IMR-90 (cell line): ENCODE results near the gene MPPED2. TPM values are rescaled to one million over a fixed set of nuclear protein-coding genes. Genes with fewer than 3 reads are reported as not detected.

ENCODE experiments used
- ATAC-seq: fragments of 200-7000 bp; cut with Tn5 transposase; 2 replicates; pipeline ENCODE4 v1.9.1; 2020; ENCODE audit warnings: low read depth, mild to moderate bottlenecking, moderate library complexity
- BruUV-seq: library from RNA; stranded (reverse); fragments of 400-500 nt; replicated peaks from 2 replicates; lab custom pipeline; 2021; lab: Mats Ljungman, UMichigan
- CTCF ChIA-PET: fragments of 300-600 bp; formaldehyde crosslinking; extraction: SDS; loops from one replicate; lab custom pipeline; 2021; ENCODE audit warnings: antibody characterized with exemption; lab: Yijun Ruan, JAX
- POLR2A ChIA-PET: fragments of 300-600 bp; sonication (Branson Sonifier 250); formaldehyde crosslinking; loops from one replicate; lab custom pipeline; 2022; ENCODE audit warnings: antibody characterized with exemption; ENCODE audit not compliant: unreplicated experiment; lab: Charles Lee
- DNase-seq: peaks from one replicate; pipeline ENCODE4 v3.0.0; 2013
- H2AFZ ChIP-seq: replicated peaks from 2 replicates; pipeline ENCODE3; 2013; ENCODE audit warnings: low read length, mild to moderate bottlenecking; ENCODE audit not compliant: poor library complexity
- H2AK5ac ChIP-seq: 2 replicates; pipeline ENCODE4 v1.6.1; 2013; ENCODE audit warnings: low read depth, low read length, inconsistent platforms
- H2AK9ac ChIP-seq: replicated peaks from 2 replicates; pipeline ENCODE3; 2013; ENCODE audit warnings: mild to moderate bottlenecking, low read depth, low read length, moderate library complexity; ENCODE audit not compliant: poor library complexity
- H2BK120ac ChIP-seq: 2 replicates; pipeline ENCODE4 v1.6.1; 2013; ENCODE audit warnings: low read depth, low read length, inconsistent platforms
- H2BK15ac ChIP-seq: 3 replicates; pipeline ENCODE4 v1.6.1; 2013; ENCODE audit warnings: low read depth, low read length, inconsistent platforms
- H2BK20ac ChIP-seq: 2 replicates; pipeline ENCODE4 v1.6.1; 2013; ENCODE audit warnings: low read depth, mild to moderate bottlenecking, inconsistent platforms, low read length, moderate library complexity
- H2BK5ac ChIP-seq: 2 replicates; pipeline ENCODE4 v1.6.1; 2013; ENCODE audit warnings: mild to moderate bottlenecking, low read depth, low read length, inconsistent platforms; ENCODE audit not compliant: poor library complexity, severe bottlenecking
- H3K14ac ChIP-seq: replicated peaks from 2 replicates; pipeline ENCODE4 v1.6.1; 2013; ENCODE audit warnings: low read depth, low read length, inconsistent platforms
- H3K18ac ChIP-seq: 2 replicates; pipeline ENCODE4 v1.6.1; 2013; ENCODE audit warnings: low read depth, low read length, control low read depth
- H3K23ac ChIP-seq: 2 replicates; pipeline ENCODE4 v1.6.1; 2013; ENCODE audit warnings: low read depth, low read length, inconsistent platforms
- H3K27ac ChIP-seq: 2 replicates; pipeline ENCODE4 v1.5.1; 2013; ENCODE audit warnings: mild to moderate bottlenecking, control low read depth, low read length; ENCODE audit not compliant: insufficient read depth
- H3K27me3 ChIP-seq: 2 replicates; pipeline ENCODE4 v1.6.1; 2013; ENCODE audit warnings: low read length; ENCODE audit not compliant: control insufficient read depth, insufficient read depth
- H3K36me3 ChIP-seq: 2 replicates; pipeline ENCODE4 v1.6.1; 2013; ENCODE audit warnings: low read length, mixed read lengths; ENCODE audit not compliant: control insufficient read depth, insufficient read depth
- H3K4ac ChIP-seq: 2 replicates; pipeline ENCODE4 v1.6.1; 2013; ENCODE audit warnings: low read depth, low read length, inconsistent platforms
- H3K4me1 ChIP-seq: 2 replicates; pipeline ENCODE4 v1.6.1; 2013; ENCODE audit warnings: low read length, mixed read lengths; ENCODE audit not compliant: control insufficient read depth, insufficient read depth
- H3K4me2 ChIP-seq: 2 replicates; pipeline ENCODE4 v1.6.1; 2013; ENCODE audit warnings: low read depth, mild to moderate bottlenecking, control low read depth, low read length, moderate library complexity
- H3K4me3 ChIP-seq: 2 replicates; pipeline ENCODE4 v1.5.1; 2013; ENCODE audit warnings: low read depth, mild to moderate bottlenecking, control low read depth, low read length, moderate library complexity; ENCODE audit not compliant: insufficient read depth
- H3K56ac ChIP-seq: 2 replicates; pipeline ENCODE4 v1.6.1; 2013; ENCODE audit warnings: low read length, inconsistent platforms; ENCODE audit not compliant: insufficient read depth; ENCODE audit errors: extremely low read depth
- H3K79me1 ChIP-seq, 2 experiments: 2 replicates each; pipeline ENCODE4 v1.6.1; 2013; ENCODE audit warnings: low read length in 2 of 2, inconsistent platforms in 1 of 2, low read depth in 1 of 2
- H3K9ac ChIP-seq: 2 replicates; pipeline ENCODE4 v1.6.1; 2013; ENCODE audit warnings: low read depth, low read length, control low read depth
- H3K9me1 ChIP-seq: 2 replicates; pipeline ENCODE4 v1.6.1; 2013; ENCODE audit warnings: low read length, inconsistent platforms; ENCODE audit not compliant: insufficient read depth
- H3K9me3 ChIP-seq: 2 replicates; pipeline ENCODE4 v1.6.1; 2013; ENCODE audit warnings: low read length; ENCODE audit not compliant: control insufficient read depth, insufficient read depth
- H4K20me1 ChIP-seq: 2 replicates; pipeline ENCODE4 v1.6.1; 2013; ENCODE audit warnings: low read length, inconsistent platforms; ENCODE audit not compliant: insufficient read depth
- H4K5ac ChIP-seq: 2 replicates; pipeline ENCODE4 v1.6.1; 2013; ENCODE audit warnings: mild to moderate bottlenecking, low read depth, low read length, control low read depth
- H4K8ac ChIP-seq, 2 experiments: 2 replicates each; pipeline ENCODE4 v1.6.1; 2013; ENCODE audit warnings: low read depth in 2 of 2, low read length in 2 of 2, control low read depth in 1 of 2, inconsistent platforms in 1 of 2
- H4K91ac ChIP-seq: 2 replicates; pipeline ENCODE4 v1.6.1; 2013; ENCODE audit warnings: low read depth, low read length, inconsistent platforms; ENCODE audit not compliant: insufficient read depth
- BHLHE40 ChIP-seq: fragments of 150-350 bp; IDR thresholded peaks from 2 replicates; pipeline ENCODE4 v1.6.1; 2016; ENCODE audit warnings: mild to moderate bottlenecking, low read depth, low read length
- CHD1 ChIP-seq: IDR thresholded peaks from 2 replicates; pipeline ENCODE4 v1.6.1; 2012; ENCODE audit warnings: low read depth, low read length, improper control_type of control experiment
- CTCF ChIP-seq: conservative IDR thresholded peaks from 2 replicates; pipeline ENCODE4 v1.5.1; 2012; ENCODE audit warnings: mild to moderate bottlenecking, low read depth, low read length, improper control_type of control experiment
- ELK1 ChIP-seq: fragments of 150-350 bp; IDR thresholded peaks from 2 replicates; pipeline ENCODE4 v1.6.1; 2016; ENCODE audit warnings: low read depth, mild to moderate bottlenecking, low read length, moderate library complexity, borderline replicate concordance
- FOS ChIP-seq: fragments of 150-350 bp; IDR thresholded peaks from 2 replicates; pipeline ENCODE4 v1.6.1; 2016; ENCODE audit warnings: low read depth, low read length
- MAFK ChIP-seq: IDR thresholded peaks from 2 replicates; pipeline ENCODE4 v1.6.1; 2012; ENCODE audit warnings: low read depth, low read length, improper control_type of control experiment
- MAZ ChIP-seq: IDR thresholded peaks from 2 replicates; pipeline ENCODE4 v1.6.1; 2012; ENCODE audit warnings: low read depth, mild to moderate bottlenecking, low read length, improper control_type of control experiment, moderate library complexity, borderline replicate concordance
- MXI1 ChIP-seq: IDR thresholded peaks from 2 replicates; pipeline ENCODE4 v1.6.1; 2012; ENCODE audit warnings: low read depth, mild to moderate bottlenecking, low read length, moderate library complexity, borderline replicate concordance
- NFE2L2 ChIP-seq: fragments of 150-350 bp; IDR thresholded peaks from 2 replicates; pipeline ENCODE4 v1.6.1; 2016; ENCODE audit warnings: low read depth, mild to moderate bottlenecking, low read length
- POLR2A ChIP-seq: IDR thresholded peaks from 2 replicates; pipeline ENCODE4 v1.6.1; 2012; ENCODE audit warnings: mild to moderate bottlenecking, low read depth, low read length
- RAD21 ChIP-seq: IDR thresholded peaks from 2 replicates; pipeline ENCODE4 v1.6.1; 2012; ENCODE audit warnings: low read length, improper control_type of control experiment
- SMC3 ChIP-seq: fragments of 150-350 bp; IDR thresholded peaks from 2 replicates; pipeline ENCODE4 v1.6.1; 2016; ENCODE audit warnings: low read depth, mild to moderate bottlenecking, antibody characterized with exemption, low read length, moderate library complexity
- WGBS, 2 experiments: methylation state at CpG; one replicate each; pipeline versions ENCODE4 v1.1.5 to v1.1.7; 2013; ENCODE audit warnings: missing lambda C conversion rate in 2 of 2; ENCODE audit not compliant: insufficient read length in 1 of 2; ENCODE audit errors: extremely low coverage in 2 of 2; 5-methylcytosine and 5-hydroxymethylcytosine counted together
- dilution Hi-C: fragments of 300-500 bp; cut with HindIII; formaldehyde crosslinking; loops from one replicate; pipeline ENCODE4 v1.14.3; 2018; ENCODE audit warnings: low sequenced_read_pairs; ENCODE audit not compliant: unreplicated experiment
- in situ Hi-C: fragments of 300-500 bp; cut with MboI; formaldehyde crosslinking; loops from 3 replicates; pipeline ENCODE4 v1.14.3; 2019; ENCODE audit warnings: low sequenced_read_pairs, inconsistent platforms, mixed read lengths
- intact Hi-C: fragments of 100-400 bp; cut with micrococcal nuclease; formaldehyde crosslinking; loops from 2 replicates; pipeline ENCODE4 v1.10.0; 2022
- polyA plus RNA-seq, 3 experiments: library from polyadenylated mRNA; depleted of rRNA; stranded (reverse); fragments of >200 nt; gene quantifications; 2 replicates each; pipeline ENCODE4 v1.2.3, GENCODE V29; 2012; ENCODE audit warnings: low replicate concordance in 1 of 3
- total RNA-seq: library from RNA; depleted of rRNA; stranded (reverse); fragments of >200 nt; gene quantifications from 2 replicates; pipeline ENCODE4 v1.2.3, GENCODE V29; 2012
- TF ChIP-seq, protein P1 (sequence below): fragments of 150-350 bp; IDR thresholded peaks from 2 replicates; pipeline ENCODE4 v1.6.1; 2017; ENCODE audit warnings: mild to moderate bottlenecking, antibody characterized with exemption, low read length, low read depth

Gene MPPED2
- total and polyA plus RNA-seq, 2 of the 4 experiments (the other 2 are of a cell fraction): 0.10 TPM; not detected in 1

GRCh38 chr11:30495437-30495836 is 90.7 kb downstream of the MPPED2 start:
- Histone ChIP-seq H4K20me1 (no peaks in the 10 kb centered on the region), H3K27me3 (no peaks in the 10 kb centered on the region), H2AK5ac (no peak overlapping the region), H3K14ac (no peak overlapping the region), H2BK120ac (no peak overlapping the region), H4K91ac (no peak overlapping the region), H2BK5ac (no peak overlapping the region), H2AK9ac (no peak overlapping the region), H2AFZ (no peak overlapping the region), H3K27ac (no peak overlapping the region), H2BK15ac (no peak overlapping the region), H3K56ac (no peak overlapping the region), H3K4me1 (no peaks in the 10 kb centered on the region), H3K18ac (no peak overlapping the region), H3K9me1 (no peaks in the 10 kb centered on the region), H3K4me3 (no peak overlapping the region), H3K9ac (no peak overlapping the region), H3K79me1 (no peaks in the 10 kb centered on the region), H4K8ac (no peak overlapping the region), H4K5ac (no peak overlapping the region), H3K4me2 (no peak overlapping the region), H3K23ac (no peak overlapping the region), H3K36me3 (no peaks in the 10 kb centered on the region), H3K9me3 (no peaks in the 10 kb centered on the region), H3K4ac (no peak overlapping the region), H2BK20ac (no peak overlapping the region)
- ATAC-seq (no peak), DNase-seq (no peak)
- in situ Hi-C loops (no loop called here), dilution Hi-C loops (no loop called here), intact Hi-C loops (no loop called here)
- BruUV-seq: no TSS peak
- no CpG with 5 or more reads among the region's 5 CpGs for WGBS, 2 experiments
- CTCF ChIA-PET: no interaction called here
- POLR2A ChIA-PET: no interaction called here
- TF ChIP-seq CTCF: no peak
- TF ChIP-seq ELK1: no peak
- no peak for TF ChIP-seq CHD1
- TF ChIP-seq RAD21: no peak
- TF ChIP-seq BHLHE40: no peak
- no peak for TF ChIP-seq MAZ
- TF ChIP-seq, protein P1, sequence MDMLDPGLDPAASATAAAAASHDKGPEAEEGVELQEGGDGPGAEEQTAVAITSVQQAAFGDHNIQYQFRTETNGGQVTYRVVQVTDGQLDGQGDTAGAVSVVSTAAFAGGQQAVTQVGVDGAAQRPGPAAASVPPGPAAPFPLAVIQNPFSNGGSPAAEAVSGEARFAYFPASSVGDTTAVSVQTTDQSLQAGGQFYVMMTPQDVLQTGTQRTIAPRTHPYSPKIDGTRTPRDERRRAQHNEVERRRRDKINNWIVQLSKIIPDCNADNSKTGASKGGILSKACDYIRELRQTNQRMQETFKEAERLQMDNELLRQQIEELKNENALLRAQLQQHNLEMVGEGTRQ: no peak
- TF ChIP-seq MAFK: no peak
- TF ChIP-seq FOS: no peak
- no peak for TF ChIP-seq MXI1
- no peak for TF ChIP-seq SMC3
- no peak for TF ChIP-seq POLR2A
- TF ChIP-seq NFE2L2: no peak
